ENCODE results near the gene SMC1A.
"Not testable (repeated sequence)": the region's sequence is repeated elsewhere in the genome, so short reads cannot be mapped to it uniquely, and the experiment has no call there.

The SMC1A gene
- 45.3 to 141 (median 92.0) reads per million in 18 experiments for total RNA-seq

- DNase-seq = peak; percentile 96 to 97
Measured at GRCh38 chrX:53422086-53422860, at the start of gene SMC1A. TSS of gene SMC1A (minus strand) at chrX:53422654. CDS start at chrX:53422600, 54 bp downstream.

- no peak for DNase-seq
Measured at GRCh38 chrX:53471346-53471745, 48.9 kb upstream of the SMC1A start.

GRCh38 chrX:53468659-53469058, 46.2 kb upstream of the SMC1A start:
- not testable (repeated sequence) for DNase-seq

GRCh38 chrX:53458082-53458481, 35.6 kb upstream of the SMC1A start:
- no peak for DNase-seq

- peak; percentile 11 to 48 for DNase-seq
Measured at GRCh38 chrX:53456254-53456653, 33.8 kb upstream of the SMC1A start.

- DNase-seq = peak in 1 of 2 donors; percentile 4
Measured at GRCh38 chrX:53452812-53453211, 30.4 kb upstream of the SMC1A start.

- DNase-seq = no peak
Measured at GRCh38 chrX:53449632-53450031, 27.2 kb upstream of the SMC1A start.

GRCh38 chrX:53447441-53447840, 25.0 kb upstream of the SMC1A start:
- no peak for DNase-seq

- peak; percentile 40 to 62 for DNase-seq
Measured at GRCh38 chrX:53445977-53446376, 23.5 kb upstream of the SMC1A start.

- DNase-seq = peak; percentile 26 to 32
Measured at GRCh38 chrX:53442322-53442631, 19.8 kb upstream of the SMC1A start.

- peak; percentile 56 to 63 for DNase-seq
Measured at GRCh38 chrX:53441531-53442321, 19.3 kb upstream of the SMC1A start.

- peak; percentile 61 to 72 for DNase-seq
Measured at GRCh38 chrX:53440621-53441517, 18.4 kb upstream of the SMC1A start.

GRCh38 chrX:53440101-53440500, 17.6 kb upstream of the SMC1A start:
- no peak for DNase-seq

GRCh38 chrX:53438832-53439230, 16.4 kb upstream of the SMC1A start:
- DNase-seq = no peak

GRCh38 chrX:53438174-53438831, 15.8 kb upstream of the SMC1A start:
- DNase-seq = no peak

- DNase-seq = no peak
Measured at GRCh38 chrX:53437206-53437605, 14.8 kb upstream of the SMC1A start.

GRCh38 chrX:53435997-53436396, 13.5 kb upstream of the SMC1A start:
- DNase-seq = peak; percentile 47 to 68

- DNase-seq = peak; percentile 89 to 92
Measured at GRCh38 chrX:53433651-53434639, 11.5 kb upstream of the SMC1A start, which contains the start of gene HSD17B10. TSS of gene HSD17B10 (minus strand) at chrX:53434370. CDS start at chrX:53434345, 25 bp downstream.

GRCh38 chrX:53430231-53430630, 7.8 kb upstream of the SMC1A start:
- no peak for DNase-seq

GRCh38 chrX:53429755-53430154, 7.3 kb upstream of the SMC1A start:
- no peak for DNase-seq

GRCh38 chrX:53422861-53423306, 430 bp upstream of the SMC1A start, which contains the start of gene RIBC1:
TSS of gene RIBC1 (plus strand) at chrX:53422873. CDS start at chrX:53426277, 3,404 bp downstream.
- DNase-seq = no peak
